Aorta (tissue), 5 donors: ENCODE results near the gene SLC16A13. TPM values are rescaled to one million over a fixed set of nuclear protein-coding genes. Genes with fewer than 3 reads are reported as not detected.
"Not testable (repeated sequence)": the region's sequence is repeated elsewhere in the genome, so short reads cannot be mapped to it uniquely, and the experiment has no call there.

Source experiments
- ATAC-seq: fragments of 200-7000 bp; cut with Tn5 transposase; one replicate; pipeline ENCODE4 v1.9.1; 2022; ENCODE audit warnings: moderate library complexity; ENCODE audit not compliant: low FRiP score
- DNase-seq, 2 donors: peaks; one replicate each; pipeline ENCODE4 v3.0.0-alpha.2; 2020
- H3K27ac ChIP-seq, 2 donors: one replicate each; pipeline ENCODE4 v1.5.1; 2013; ENCODE audit warnings: low read length in 2 of 2, mild to moderate bottlenecking in 2 of 2, moderate library complexity in 2 of 2, control low read depth in 1 of 2, inconsistent platforms in 1 of 2, low read depth in 1 of 2
- H3K27me3 ChIP-seq, 2 donors: one replicate each; pipeline ENCODE4 v1.6.1; 2013; ENCODE audit warnings: control low read depth in 1 of 2, low read length in 1 of 2, mild to moderate bottlenecking in 1 of 2, moderate library complexity in 1 of 2; ENCODE audit not compliant: insufficient read depth in 2 of 2, control insufficient read depth in 1 of 2
- H3K36me3 ChIP-seq, 2 donors: one replicate each; pipeline ENCODE4 v1.6.1; 2013; ENCODE audit warnings: control low read depth in 1 of 2, low read length in 1 of 2, mild to moderate bottlenecking in 1 of 2; ENCODE audit not compliant: insufficient read depth in 2 of 2, control insufficient read depth in 1 of 2
- H3K4me1 ChIP-seq, 2 donors: one replicate each; pipeline ENCODE4 v1.6.1; 2013; ENCODE audit warnings: low read length in 2 of 2, control low read depth in 1 of 2, mild to moderate bottlenecking in 1 of 2, moderate library complexity in 1 of 2; ENCODE audit not compliant: insufficient read depth in 2 of 2, control insufficient read depth in 1 of 2
- H3K4me3 ChIP-seq, 2 donors: one replicate each; pipeline ENCODE4 v1.5.1; 2013; ENCODE audit warnings: low read length in 2 of 2, control low read depth in 1 of 2, mild to moderate bottlenecking in 1 of 2
- H3K9me3 ChIP-seq: one replicate; pipeline ENCODE4 v1.6.1; 2013; ENCODE audit warnings: mild to moderate bottlenecking, low read length; ENCODE audit not compliant: control insufficient read depth
- WGBS, 2 donors: extraction: QIAGEN DNeasy Blood & Tissue Kit; methylation state at CpG; one replicate each; pipeline ENCODE4 v1.1.7; 2013; 5-methylcytosine and 5-hydroxymethylcytosine counted together
- intact Hi-C, 2 donors: fragments of 100-400 bp; cut with DNase I; formaldehyde crosslinking; loops; one replicate each; pipeline versions ENCODE4 v1.14.2 to v1.15.0; 2022
- polyA plus RNA-seq, 2 donors: library from polyadenylated mRNA; stranded (reverse); fragments of 200-250 nt; gene quantifications; one replicate each; pipeline ENCODE4 v1.2.3, GENCODE V29; 2013
- total RNA-seq, 2 donors: library from RNA; stranded (reverse); fragmentation: NEBNext Ultra II Directional; extraction: Animal tissue kit (Norgen Biotek cat#: 25700); gene quantifications; one replicate each; pipeline ENCODE4 v1.2.1, GENCODE V29; 2021
- donor health status: healthy with polysubstance abuse.
- donor health status: Bipolar disorder and iron deficiency.
- donor health status: DM: no; HTN: no; CAD: no.
- donor health status: DM: no; HTN: no; CAD: no.
- donor health status: DM: yes; HTN: yes; CAD: no.

SLC16A13 gene
- total and polyA plus RNA-seq, 4 donors, result 1.0 to 2.5 (median 1.3) TPM; not detected in 1

GRCh38 chr17:7078711-7079110 is 42.9 kb downstream of the SLC16A13 start:
- H3K9me3 ChIP-seq, result peaks cover 2% of the 10 kb centered on the region
- H3K27ac ChIP-seq, result no peak overlapping the region
- no peaks in the 10 kb centered on the region for H3K27me3 ChIP-seq
- ATAC-seq (no peak), DNase-seq (peak in 1 of 2 donors; percentile 71)
- no peak overlapping the region for H3K4me3 ChIP-seq
- H3K36me3 ChIP-seq, result no peaks in the 10 kb centered on the region
- H3K4me1 ChIP-seq, result no peaks in the 10 kb centered on the region
- WGBS, 2 donors, result 82 to 88% methylated on average over 10 of the region's 10 CpGs
- intact Hi-C loops, result no loop called here

GRCh38 chr17:7079581-7080455 is 44.0 kb downstream of the SLC16A13 start, which contains the start of gene CLEC10A:
CLEC10A (minus strand) TSS chr17:7080251; CDS start chr17:7078812, 1,439 bp downstream.
- no peaks in the 10 kb centered on the region for H3K27me3 ChIP-seq
- H3K9me3 ChIP-seq, result peaks cover 2% of the 10 kb centered on the region
- peak; percentile 45 for ATAC-seq
- DNase-seq, result peak in 1 of 2 donors; percentile 60
- intact Hi-C loops, result no loop called here
- no peak within 1 kb of the TSS for H3K4me3 ChIP-seq
- 68 to 70% methylated on average over 15 of the region's 15 CpGs for WGBS, 2 donors
- H3K4me1 ChIP-seq, result no peaks in the 10 kb centered on the region
- no peak within 1 kb of the TSS for H3K27ac ChIP-seq
- H3K36me3 ChIP-seq, result no peaks in the 10 kb centered on the region

GRCh38 chr17:7080456-7081041 is 44.7 kb downstream of the SLC16A13 start:
- Histone ChIP-seq H3K36me3 (no peaks in the 10 kb centered on the region), H3K27ac (no peak overlapping the region), H3K9me3 (peaks cover 2% of the 10 kb centered on the region), H3K4me3 (no peak overlapping the region), H3K27me3 (no peaks in the 10 kb centered on the region), H3K4me1 (no peaks in the 10 kb centered on the region)
- 65 to 73% methylated on average over 10 of the region's 10 CpGs for WGBS, 2 donors
- intact Hi-C loops, result no loop called here
- ATAC-seq, result peak; percentile 83
- peak in 1 of 2 donors; percentile 67 for DNase-seq

- Histone ChIP-seq H3K4me3 (no peak overlapping the region), H3K27ac (no peak overlapping the region), H3K27me3 (no peaks in the 10 kb centered on the region), H3K9me3 (peaks cover 2% of the 10 kb centered on the region), H3K36me3 (no peaks in the 10 kb centered on the region), H3K4me1 (no peaks in the 10 kb centered on the region)
- WGBS, 2 donors, result 84 to 86% methylated on average over 16 of the region's 16 CpGs
- DNase-seq (peak in 1 of 2 donors; percentile 42), ATAC-seq (no peak)
- intact Hi-C loops, result no loop called here
These were observed 45.7 kb downstream of the SLC16A13 start for GRCh38 chr17:7081341-7082062.

- 65% methylated on average over 4 of the region's 4 CpGs for WGBS, 2 donors
- H3K27me3 ChIP-seq, result no peaks in the 10 kb centered on the region
- H3K27ac ChIP-seq, result no peak overlapping the region
- intact Hi-C loops, result no loop called here
- DNase-seq (peak in 1 of 2 donors; percentile 15), ATAC-seq (no peak)
- H3K4me3 ChIP-seq, result no peak overlapping the region
- peaks cover 2% of the 10 kb centered on the region for H3K9me3 ChIP-seq
- H3K36me3 ChIP-seq, result no peaks in the 10 kb centered on the region
- no peaks in the 10 kb centered on the region for H3K4me1 ChIP-seq
These were observed 47.8 kb downstream of the SLC16A13 start for GRCh38 chr17:7083592-7083991.

- ATAC-seq, result no peak
These were observed 48.3 kb downstream of the SLC16A13 start for GRCh38 chr17:7084088-7084487.

GRCh38 chr17:7088442-7088841 is 52.6 kb downstream of the SLC16A13 start:
- H3K27me3 ChIP-seq, intact Hi-C loops, H3K36me3 ChIP-seq, H3K4me3 ChIP-seq, H3K4me1 ChIP-seq, ATAC-seq, H3K27ac ChIP-seq, H3K9me3 ChIP-seq: not testable (repeated sequence)
- DNase-seq, result peak in 1 of 2 donors; percentile 6
- 54 to 58% methylated on average over 4 of the region's 4 CpGs for WGBS, 2 donors

More at GRCh38 chr17:7084088-7084487, 48.3 kb downstream of the SLC16A13 start:
- peak in 1 of 2 donors; percentile 2 for DNase-seq
- no peaks in the 10 kb centered on the region for H3K36me3 ChIP-seq
- peaks cover 2% of the 10 kb centered on the region for H3K9me3 ChIP-seq
- H3K27me3 ChIP-seq, result no peaks in the 10 kb centered on the region
- 30 to 32% methylated on average over 7 of the region's 7 CpGs for WGBS, 2 donors
- intact Hi-C loops, result no loop called here
- no peak overlapping the region for H3K4me3 ChIP-seq
- no peak overlapping the region for H3K27ac ChIP-seq
- no peaks in the 10 kb centered on the region for H3K4me1 ChIP-seq

GRCh38 chr17:7089570-7089969 is 53.8 kb downstream of the SLC16A13 start:
- WGBS, 2 donors, result 89 to 95% methylated on average over 6 of the region's 6 CpGs
- intact Hi-C loops, H3K27ac ChIP-seq, H3K36me3 ChIP-seq, DNase-seq, H3K27me3 ChIP-seq, H3K9me3 ChIP-seq, ATAC-seq, H3K4me1 ChIP-seq, H3K4me3 ChIP-seq: not testable (repeated sequence)
